ENCODE data around the gene FAM83F.
A peak's percentile ranks its signal among the peaks of the same experiment; 100 is the strongest.
"Not testable (repeated sequence)": the region's sequence is repeated elsewhere in the genome, so short reads cannot be mapped to it uniquely, and the experiment has no call there.

The FAM83F gene

DNA sequence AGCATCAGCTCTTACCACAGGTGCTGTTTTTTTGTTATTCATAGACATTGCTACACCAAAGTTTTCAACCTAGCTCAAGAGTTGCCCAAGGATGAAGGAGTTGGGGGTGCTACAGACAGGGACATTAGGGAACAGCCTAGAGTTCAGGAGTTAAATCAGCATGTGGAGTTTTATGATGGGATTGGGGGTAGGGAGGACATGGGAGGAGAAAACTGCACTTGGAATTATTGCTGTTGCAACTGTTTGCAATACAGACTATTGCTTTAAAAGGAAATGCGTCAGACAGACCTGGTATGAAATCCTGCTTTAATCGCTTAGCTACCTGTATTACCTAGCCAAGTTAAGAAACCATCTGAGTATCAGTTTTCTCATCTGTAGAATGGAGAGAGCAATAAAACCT, 28.3 kb upstream of the FAM83F start:
- DNase-seq: peak; percentile 24

DNA sequence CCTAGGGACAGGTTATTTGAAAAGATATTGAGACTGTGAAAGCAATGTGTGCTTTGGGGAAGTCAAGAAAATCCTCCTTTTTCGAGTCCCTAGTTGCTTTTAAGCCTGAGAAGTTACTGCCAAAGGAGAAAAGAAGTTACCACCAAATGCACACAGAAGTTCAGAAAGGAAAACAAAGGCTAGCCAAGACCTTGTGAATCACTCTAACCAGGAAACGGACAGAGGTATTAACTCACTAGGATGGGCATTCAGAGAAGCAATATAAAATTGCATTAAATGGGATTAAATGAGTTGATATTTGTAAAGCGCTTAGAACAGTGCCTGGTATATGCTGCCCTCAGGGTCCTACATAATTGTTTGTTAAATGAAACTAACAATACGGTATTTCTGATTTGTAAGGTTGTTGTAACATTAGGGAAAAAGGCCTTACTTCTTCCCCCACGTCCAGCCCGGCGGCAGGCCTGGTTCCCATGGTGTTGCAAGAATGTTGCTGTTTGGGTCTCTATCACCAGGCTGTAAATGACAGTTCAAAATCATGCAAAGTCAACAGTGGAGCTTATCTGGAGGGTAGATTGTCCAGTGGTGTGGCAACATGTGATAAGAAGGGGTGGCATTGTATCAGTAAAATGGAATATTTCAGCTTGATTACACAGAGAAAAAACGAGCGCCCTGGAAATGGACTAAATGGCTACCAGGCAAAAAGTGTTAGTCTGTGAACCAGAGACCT, 27.5 kb upstream of the FAM83F start:
- peak; percentile 46 for DNase-seq

GRCh38 chr22:39967996-39968972, 26.5 kb upstream of the FAM83F start:
- no peak for DNase-seq

- DNase-seq: no peak
Measured at GRCh38 chr22:39970742-39971141, 24.0 kb upstream of the FAM83F start.

GRCh38 chr22:39972641-39973040, 22.1 kb upstream of the FAM83F start:
- DNase-seq: no peak

GRCh38 chr22:39973656-39974055, 21.1 kb upstream of the FAM83F start:
- no peak for DNase-seq

DNA sequence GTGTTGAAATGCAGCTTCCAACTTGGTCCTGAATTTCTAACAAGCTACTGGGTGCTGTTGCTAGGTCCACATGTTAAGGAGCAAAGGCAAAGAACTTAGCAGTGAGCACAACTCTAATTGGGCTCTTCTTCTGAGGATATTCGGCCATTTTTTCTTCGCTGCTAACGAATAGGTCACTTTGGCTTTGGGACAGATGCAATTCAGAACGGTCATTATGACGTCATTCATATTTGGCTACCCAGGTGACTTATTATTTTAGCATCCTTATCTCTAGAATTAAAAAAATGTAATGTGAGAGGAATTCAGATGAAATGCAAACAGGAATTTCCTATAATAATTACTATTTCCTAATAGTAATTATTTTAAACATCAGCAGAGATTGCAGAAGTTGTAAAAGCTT, 20.7 kb upstream of the FAM83F start:
- DNase-seq: no peak

GRCh38 chr22:39979048-39979447, 15.7 kb upstream of the FAM83F start:
- no peak for DNase-seq

DNA sequence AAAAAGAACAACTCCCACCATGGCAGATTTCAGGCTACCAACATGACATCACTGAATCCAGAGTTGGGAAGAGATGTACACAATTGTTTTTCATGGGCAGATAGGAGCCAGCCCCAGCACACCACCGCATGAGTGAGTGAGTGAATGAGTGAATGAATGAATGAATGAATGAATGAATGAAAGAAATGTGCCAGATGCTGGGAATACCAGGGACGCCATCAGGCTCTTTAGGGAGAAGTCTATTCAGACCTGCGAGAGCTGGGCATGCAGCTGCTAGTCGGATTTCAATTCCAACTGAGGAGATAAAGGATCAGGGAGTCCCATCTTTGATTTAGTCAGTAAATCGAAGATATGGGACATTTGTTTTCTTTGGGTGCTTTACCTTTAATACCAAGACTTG, 15.3 kb upstream of the FAM83F start:
- DNase-seq: no peak

- no peak for DNase-seq
Measured at GRCh38 chr22:39980596-39980995, 14.2 kb upstream of the FAM83F start.

DNA sequence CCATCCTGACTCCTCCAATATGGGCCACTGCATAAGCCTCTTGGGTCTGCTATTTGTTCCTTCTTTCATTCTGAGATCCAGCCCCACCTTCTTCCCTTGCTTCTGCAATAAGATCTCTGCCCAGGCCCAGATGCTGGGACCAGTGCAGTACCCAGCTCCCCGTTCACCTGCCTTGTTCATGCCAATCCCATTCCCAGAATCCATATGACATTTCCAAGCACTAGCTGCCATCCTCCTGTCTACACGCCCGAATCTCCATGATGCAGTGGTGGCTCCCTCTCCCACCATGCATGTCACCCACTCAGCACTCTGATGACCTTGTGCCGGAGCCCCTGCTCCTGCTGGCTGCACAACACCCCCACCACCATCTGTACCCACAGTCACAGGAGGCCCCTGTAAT, 11.4 kb upstream of the FAM83F start:
- DNase-seq: no peak

DNA sequence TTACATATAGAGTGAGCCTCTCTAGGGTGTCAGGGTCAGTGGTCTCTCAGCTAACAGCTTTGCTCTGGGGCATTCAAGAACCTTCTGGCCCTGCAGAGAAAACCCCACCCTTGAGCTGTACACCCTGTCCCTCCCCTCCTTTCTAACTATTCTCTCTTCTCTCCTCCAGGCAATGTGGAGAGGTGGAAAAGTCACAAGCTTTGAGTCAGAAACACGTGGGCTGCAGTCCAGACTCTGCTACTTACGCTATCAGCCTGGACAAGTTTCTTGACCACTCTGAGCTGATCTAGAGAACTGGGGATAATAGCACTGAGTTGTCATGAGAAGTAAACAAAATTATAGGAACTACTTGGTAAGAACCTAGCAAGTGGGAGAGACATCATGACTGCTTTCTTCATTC, 10.7 kb upstream of the FAM83F start:
- DNase-seq: no peak

GRCh38 chr22:39984746-39985145, 10.0 kb upstream of the FAM83F start:
- DNase-seq: no peak

- no peak for DNase-seq
Measured at GRCh38 chr22:39985383-39986035, 9.2 kb upstream of the FAM83F start.

DNA sequence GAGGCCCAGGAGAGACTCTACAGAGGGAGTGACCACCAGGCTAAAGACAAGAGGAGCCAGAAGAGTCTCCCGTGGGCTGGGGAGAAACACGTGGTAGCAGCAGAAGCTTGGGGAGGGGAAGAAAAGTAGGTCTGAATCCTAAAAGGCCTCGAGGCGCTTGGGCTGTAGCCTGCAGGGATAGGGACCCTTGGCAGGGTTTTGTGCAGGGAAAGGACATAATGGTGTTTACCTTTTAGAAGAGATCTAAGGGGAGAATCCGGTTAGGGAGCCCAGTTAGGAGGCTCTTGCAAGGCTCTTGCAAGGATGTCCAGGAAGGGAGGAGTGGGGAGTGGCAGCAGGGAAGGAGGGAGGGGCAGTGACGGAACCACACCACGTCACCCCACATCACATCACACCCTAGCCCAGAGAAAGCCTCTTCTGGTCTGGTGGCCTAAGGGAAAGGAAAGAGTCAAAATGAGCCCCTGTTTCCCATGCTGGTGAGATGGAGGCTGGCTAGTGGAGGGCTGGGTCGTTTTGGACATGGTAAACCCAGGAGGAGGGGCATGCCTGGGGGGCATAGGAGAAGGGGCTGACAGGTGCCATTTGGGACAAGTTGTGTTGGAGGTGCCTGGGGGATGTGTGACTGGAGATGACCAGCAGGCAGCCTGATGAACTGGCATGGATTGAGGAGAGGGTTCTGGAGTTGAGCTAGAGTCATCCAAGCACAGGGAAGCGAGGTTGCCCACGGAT, 6.2 kb upstream of the FAM83F start:
- no peak for DNase-seq

DNA sequence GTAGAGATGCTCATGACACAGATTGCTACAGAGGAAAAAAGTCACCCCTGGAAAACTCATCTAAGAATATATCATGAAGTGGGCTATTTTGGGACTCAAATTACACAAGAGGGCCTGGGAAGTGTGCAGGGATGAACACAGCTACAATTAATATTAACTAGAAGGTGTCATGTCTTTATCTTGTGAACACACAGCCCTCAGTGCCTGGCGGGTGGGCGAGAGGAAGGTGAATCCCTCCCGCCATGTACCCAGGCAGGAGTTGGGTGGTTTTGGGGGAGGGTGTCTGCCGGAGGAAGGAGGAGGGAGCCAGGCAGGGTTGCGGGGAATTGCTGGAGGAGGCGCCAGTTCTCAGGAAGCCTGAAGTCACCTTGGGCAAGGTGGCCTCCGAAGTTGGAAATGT, 5.1 kb upstream of the FAM83F start:
- no peak for DNase-seq

DNA sequence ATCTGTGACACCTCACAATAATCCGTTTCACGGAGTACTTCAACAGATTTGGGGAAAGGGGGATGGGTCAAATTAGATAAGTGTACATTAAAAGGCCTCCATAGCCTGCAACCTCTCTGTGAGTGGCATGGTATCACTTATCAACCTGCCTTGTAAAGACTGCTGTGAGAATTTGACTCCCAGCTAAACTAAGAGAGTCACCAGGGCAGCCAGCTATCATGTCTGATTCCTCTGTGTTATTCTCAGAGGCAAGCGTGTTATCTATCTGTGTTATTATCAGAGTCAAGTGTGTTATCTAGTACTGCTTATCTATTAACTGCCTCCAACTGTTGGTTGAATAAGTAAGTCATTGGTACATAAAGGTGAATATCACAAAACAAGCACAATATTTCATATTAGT, 4.1 kb upstream of the FAM83F start:
- DNase-seq: no peak

DNA sequence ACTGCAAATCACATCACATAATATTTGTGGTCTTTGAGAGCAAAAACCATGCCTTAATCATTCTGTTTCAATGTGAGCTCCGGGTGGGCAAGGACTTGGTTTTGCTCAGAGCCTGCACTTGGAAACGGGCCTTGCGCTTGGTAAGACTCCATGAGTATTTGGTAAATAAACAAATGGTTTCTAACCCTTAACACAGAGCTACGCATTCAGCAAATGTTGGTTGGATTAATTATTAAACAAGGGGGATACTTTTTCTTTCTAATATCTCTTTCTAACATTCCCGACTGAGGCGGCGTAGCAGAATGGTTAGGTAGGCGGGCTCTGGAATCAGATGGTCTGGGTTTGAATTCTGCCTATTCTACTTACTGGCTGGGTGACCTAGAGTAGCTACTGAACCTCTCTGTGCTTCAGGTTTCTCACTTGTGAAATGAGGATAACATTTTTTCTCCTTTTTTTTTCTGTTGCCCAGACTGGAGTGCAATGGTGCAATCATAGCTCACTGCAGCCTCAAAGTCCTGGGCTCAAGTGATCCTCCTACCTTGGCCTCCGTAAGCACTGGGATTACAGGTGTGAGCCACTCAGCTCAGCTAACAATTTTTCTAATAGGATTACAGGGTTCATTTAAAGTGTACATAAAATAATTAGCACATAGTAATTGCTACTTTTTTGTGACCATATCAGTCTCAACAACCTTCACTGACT, 3.4 kb upstream of the FAM83F start:
- DNase-seq: no peak

DNA sequence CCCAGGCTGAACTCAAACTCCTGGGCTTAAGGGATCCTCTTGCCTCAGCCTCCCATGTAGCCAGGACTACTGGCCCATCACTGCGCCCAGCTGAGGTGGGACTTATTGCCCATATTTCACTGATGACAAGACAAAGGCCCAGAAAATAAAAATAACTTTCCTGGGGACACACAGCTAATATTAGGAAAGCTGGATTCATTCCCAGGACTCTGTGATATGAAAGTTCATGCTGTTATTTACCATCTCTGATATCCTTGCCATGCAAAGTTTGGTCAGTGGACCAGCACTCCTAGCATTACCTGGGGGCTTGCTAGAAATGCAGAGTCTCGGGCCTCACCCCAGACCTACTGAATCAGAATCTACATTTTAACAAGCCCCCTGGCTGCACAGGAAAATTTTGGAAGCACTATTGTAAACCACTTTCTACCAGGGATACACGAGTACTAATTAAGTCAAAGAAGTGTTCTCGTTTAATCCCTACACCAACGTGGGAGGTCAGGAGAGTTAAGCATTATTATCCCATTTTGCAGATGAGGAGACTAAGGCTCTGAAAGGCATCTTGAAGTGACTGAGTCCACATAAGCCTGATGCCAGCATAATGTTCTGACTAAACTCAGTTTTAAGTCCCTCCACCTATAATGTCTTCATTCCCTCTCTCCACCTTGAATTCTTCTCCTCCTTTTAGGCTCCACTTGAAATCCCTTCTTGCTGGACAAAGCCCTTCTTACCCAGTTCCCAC, 2.5 kb upstream of the FAM83F start:
- no peak for DNase-seq

- not testable (repeated sequence) for DNase-seq
Measured at GRCh38 chr22:39992894-39993293, 1.9 kb upstream of the FAM83F start.

DNA sequence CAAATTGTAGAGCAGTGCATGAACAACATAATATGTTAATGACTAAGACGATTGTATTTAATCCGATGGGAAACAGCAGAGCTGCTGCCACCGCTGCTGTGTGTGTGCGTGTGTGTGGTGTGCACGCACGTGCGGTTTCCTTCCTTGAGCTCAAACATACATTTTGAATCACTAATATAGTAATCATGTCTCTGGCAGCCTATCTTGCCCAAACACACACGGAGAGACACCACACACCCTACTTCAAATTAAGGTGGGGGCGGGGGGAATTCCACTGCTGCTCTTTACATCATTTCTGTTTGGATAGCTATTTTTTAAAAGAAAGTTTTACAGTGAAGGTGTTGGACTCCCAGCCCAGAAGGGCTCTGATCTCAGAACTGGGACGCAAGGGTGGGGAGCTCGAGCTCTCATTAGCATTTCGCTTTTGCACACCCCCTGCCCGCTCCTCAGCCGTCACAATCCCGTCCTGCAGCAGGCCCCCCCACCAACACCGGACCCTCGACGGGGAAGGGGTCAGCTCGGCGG, 651 bp upstream of the FAM83F start:
- peak; percentile 67 for DNase-seq
